Epidermal melanocyte (primary cell): ENCODE data around the gene TRDN.
"Not testable (repeated sequence)": the region's sequence is repeated elsewhere in the genome, so short reads cannot be mapped to it uniquely, and the experiment has no call there.

Experiments
- DNase-seq: peaks from one replicate; pipeline ENCODE4 v3.0.0; 2011; ENCODE audit warnings: low spot score; ENCODE audit not compliant: insufficient read length

The TRDN gene

GRCh38 chr6:123564361-123564760 lies 72.4 kb downstream of the TRDN start:
- no peak for DNase-seq

GRCh38 chr6:123562677-123563076 lies 74.1 kb downstream of the TRDN start:
- DNase-seq, result no peak

- no peak for DNase-seq
Observed at GRCh38 chr6:123562264-123562663, 74.5 kb downstream of the TRDN start.

- not testable (repeated sequence) for DNase-seq
Observed at GRCh38 chr6:123559816-123560215, 76.9 kb downstream of the TRDN start.

- not testable (repeated sequence) for DNase-seq
Observed at GRCh38 chr6:123557474-123557873, 79.3 kb downstream of the TRDN start.

- DNase-seq, result no peak
Observed at GRCh38 chr6:123551939-123552707, 84.6 kb downstream of the TRDN start.

GRCh38 chr6:123550052-123550617 lies 86.6 kb downstream of the TRDN start:
- DNase-seq, result no peak

GRCh38 chr6:123549476-123549875 lies 87.3 kb downstream of the TRDN start:
- DNase-seq, result no peak

- DNase-seq, result no peak
Observed at GRCh38 chr6:123547216-123547978, 89.4 kb downstream of the TRDN start.

- no peak for DNase-seq
Observed at GRCh38 chr6:123546537-123546936, 90.2 kb downstream of the TRDN start.

- DNase-seq, result no peak
Observed at GRCh38 chr6:123541462-123541861, 95.3 kb downstream of the TRDN start.

- DNase-seq, result no peak
Observed at GRCh38 chr6:123533862-123534648, 102.7 kb downstream of the TRDN start.

GRCh38 chr6:123529843-123530242 lies 106.9 kb downstream of the TRDN start:
- DNase-seq, result no peak

GRCh38 chr6:123529058-123529457 lies 107.7 kb downstream of the TRDN start:
- DNase-seq, result no peak

- no peak for DNase-seq
Observed at GRCh38 chr6:123527406-123527805, 109.3 kb downstream of the TRDN start.

GRCh38 chr6:123526128-123526527 lies 110.6 kb downstream of the TRDN start:
- DNase-seq, result no peak

- no peak for DNase-seq
Observed at GRCh38 chr6:123524781-123525180, 112.0 kb downstream of the TRDN start.

GRCh38 chr6:123520217-123520616 lies 116.5 kb downstream of the TRDN start:
- DNase-seq, result no peak

- no peak for DNase-seq
Observed at GRCh38 chr6:123519189-123519505, 117.6 kb downstream of the TRDN start.

GRCh38 chr6:123518441-123519188 lies 118.1 kb downstream of the TRDN start:
- no peak for DNase-seq

GRCh38 chr6:123515715-123516114 lies 121.0 kb downstream of the TRDN start:
- DNase-seq, result no peak
